Activated T-cell treated with anti-CD3 and anti-CD28 coated beads for 1 hour (primary cell): ENCODE measurements around the gene DDX46.
"Not testable (repeated sequence)": the region's sequence is repeated elsewhere in the genome, so short reads cannot be mapped to it uniquely, and the experiment has no call there.

ENCODE experiments used
- DNase-seq: peaks from one replicate; pipeline ENCODE4 v3.0.0-alpha.2; 2020; ENCODE audit warnings: low read depth

The DDX46 gene

GRCh38 chr5:134758504-134759341, at the start of gene DDX46:
TSS of gene DDX46 (plus strand) at chr5:134758779. CDS start at chr5:134758939, 160 bp downstream.
- DNase-seq = peak; percentile 94

- DNase-seq = no peak
These were observed 44.5 kb upstream of the DDX46 start for GRCh38 chr5:134714120-134714519.

- DNase-seq = no peak
These were observed 44.0 kb upstream of the DDX46 start for GRCh38 chr5:134714541-134714940.

GRCh38 chr5:134715466-134715865, 43.1 kb upstream of the DDX46 start:
- DNase-seq = not testable (repeated sequence)

GRCh38 chr5:134724872-134725271, 33.7 kb upstream of the DDX46 start:
- no peak for DNase-seq

- DNase-seq = no peak
These were observed 25.8 kb upstream of the DDX46 start for GRCh38 chr5:134732819-134733218.

- DNase-seq = no peak
These were observed 23.3 kb upstream of the DDX46 start for GRCh38 chr5:134735243-134735642.

GRCh38 chr5:134736173-134736812, 22.3 kb upstream of the DDX46 start:
- DNase-seq = no peak

- peak; percentile 94 for DNase-seq
These were observed 20.2 kb upstream of the DDX46 start, which contains the start of gene CAMLG for GRCh38 chr5:134738133-134738962. TSS of gene CAMLG (plus strand) at chr5:134738548. CDS start at chr5:134738621, 73 bp downstream.

GRCh38 chr5:134738963-134739661, 19.5 kb upstream of the DDX46 start:
- DNase-seq = no peak

- DNase-seq = no peak
These were observed 17.5 kb upstream of the DDX46 start for GRCh38 chr5:134741052-134741451.

- no peak for DNase-seq
These were observed 16.4 kb upstream of the DDX46 start for GRCh38 chr5:134742134-134742533.

GRCh38 chr5:134749415-134749814, 9.2 kb upstream of the DDX46 start:
- DNase-seq = no peak

- no peak for DNase-seq
These were observed 439 bp upstream of the DDX46 start for GRCh38 chr5:134758176-134758503.

GRCh38 chr5:134767528-134768291, 9.1 kb downstream of the DDX46 start:
- DNase-seq = not testable (repeated sequence)

- DNase-seq = no peak
These were observed 10.6 kb downstream of the DDX46 start for GRCh38 chr5:134769206-134769605.

GRCh38 chr5:134772461-134773125, 14.0 kb downstream of the DDX46 start:
- no peak for DNase-seq

- DNase-seq = no peak
These were observed 18.8 kb downstream of the DDX46 start for GRCh38 chr5:134777366-134777765.

GRCh38 chr5:134784241-134784920, 25.8 kb downstream of the DDX46 start:
- DNase-seq = no peak
